GM12878 (cell line): ENCODE measurements around the gene ALG2. TPM values are rescaled to one million over a fixed set of nuclear protein-coding genes. Genes with fewer than 3 reads are reported as not detected.
A peak's percentile ranks its signal among the peaks of the same experiment; 100 is the strongest.

Source experiments
- ATAC-seq: fragments of 200-7000 bp; cut with Tn5 transposase; 3 replicates; pipeline ENCODE4 v1.9.1; 2020; ENCODE audit warnings: mild to moderate bottlenecking, moderate library complexity
- BruUV-seq: library from RNA; stranded (reverse); fragments of 400-500 nt; replicated peaks from 2 replicates; lab custom pipeline; 2021; lab: Mats Ljungman, UMichigan
- CTCF ChIA-PET: fragments of 300-600 bp; sonication (Branson Sonifier 250); formaldehyde crosslinking; extraction: SDS; loops from one replicate; lab custom pipeline; 2021; ENCODE audit warnings: inconsistent platforms; lab: Yijun Ruan, JAX
- POLR2A ChIA-PET: fragments of 350-600 bp; formaldehyde crosslinking; extraction: SDS; loops from one replicate; lab custom pipeline; 2021; ENCODE audit warnings: inconsistent platforms; lab: Charles Lee
- RAD21 ChIA-PET: fragments of 300-600 bp; sonication (Branson Sonifier 250); formaldehyde crosslinking; loops from one replicate; lab custom pipeline; 2023; ENCODE audit warnings: antibody characterized with exemption; ENCODE audit not compliant: unreplicated experiment; lab: Charles Lee
- SMC1A ChIA-PET: fragments of 300-600 bp; sonication (Branson Sonifier 250); formaldehyde crosslinking; loops from one replicate; lab custom pipeline; 2023; ENCODE audit not compliant: unreplicated experiment, uncharacterized antibody; lab: Charles Lee
- DNase-seq: peaks from one replicate; pipeline ENCODE4 v3.0.0-alpha.2; 2011; ENCODE audit warnings: low read depth, low spot score
- FAIRE-seq: peaks from 3 replicates; lab custom pipeline; 2011; peaks lifted over from hg19 to GRCh38; lab: Jason Lieb, UNC
- H2AFZ ChIP-seq: 2 replicates; pipeline ENCODE4 v1.6.0; 2011; ENCODE audit warnings: low read depth, low read length, control low read depth; ENCODE audit not compliant: control insufficient read depth
- H3K27ac ChIP-seq: 2 replicates; pipeline ENCODE4 v1.5.1; 2011; ENCODE audit warnings: control low read depth; ENCODE audit not compliant: control insufficient read depth, insufficient read depth
- H3K27me3 ChIP-seq, 2 experiments: replicated peaks in 1 of 2; 2 replicates each; pipeline versions ENCODE4 v1.6.0 to v1.6.1; 2011; ENCODE audit warnings: low read length in 1 of 2; ENCODE audit not compliant: control insufficient read depth in 2 of 2, insufficient read depth in 2 of 2
- H3K36me3 ChIP-seq, 2 experiments: 2 replicates each; pipeline ENCODE4 v1.5.1; 2011; ENCODE audit warnings: low read length in 1 of 2; ENCODE audit not compliant: control insufficient read depth in 2 of 2, insufficient read depth in 2 of 2
- H3K4me1 ChIP-seq: 2 replicates; pipeline ENCODE4 v1.6.1; 2011; ENCODE audit warnings: mild to moderate bottlenecking, low read length, moderate library complexity, mixed read lengths; ENCODE audit not compliant: control insufficient read depth, insufficient read depth
- H3K4me2 ChIP-seq: 2 replicates; pipeline ENCODE4 v1.6.0; 2011; ENCODE audit warnings: control low read depth; ENCODE audit not compliant: control insufficient read depth, insufficient read depth
- H3K4me3 ChIP-seq: fragments of 200-600 bp; sonication (generic); 2 replicates; pipeline ENCODE4 v1.5.1; 2016
- H3K79me2 ChIP-seq: 2 replicates; pipeline ENCODE4 v1.6.0; 2011; ENCODE audit warnings: low read length; ENCODE audit not compliant: control insufficient read depth, insufficient read depth
- H3K9ac ChIP-seq: 2 replicates; pipeline ENCODE4 v1.8.0; 2011; ENCODE audit warnings: low read length, control low read depth, mixed read lengths; ENCODE audit not compliant: control insufficient read depth, insufficient read depth
- H3K9me3 ChIP-seq: replicated peaks from 3 replicates; pipeline ENCODE4 v1.5.1; 2011; ENCODE audit warnings: mild to moderate bottlenecking, low read length; ENCODE audit not compliant: control insufficient read depth, insufficient read depth
- H4K20me1 ChIP-seq: 2 replicates; pipeline ENCODE4 v1.6.0; 2011; ENCODE audit not compliant: control insufficient read depth, insufficient read depth
- CHD1 ChIP-seq: IDR thresholded peaks from 2 replicates; pipeline ENCODE4 v1.6.1; 2012; ENCODE audit warnings: low read depth, low read length, improper control_type of control experiment
- CHD2 ChIP-seq: IDR thresholded peaks from 2 replicates; pipeline ENCODE4 v1.6.1; 2011; ENCODE audit warnings: low read depth, low read length, improper control_type of control experiment, borderline replicate concordance
- CREM ChIP-seq: IDR thresholded peaks from 2 replicates; pipeline ENCODE4 v1.6.1; 2014; ENCODE audit warnings: antibody characterized with exemption, low read depth
- CTCF ChIP-seq, 3 experiments: IDR thresholded peaks in 2 of 3; conservative IDR thresholded peaks in 1 of 3; 2 replicates each; pipeline ENCODE4 v1.5.1; 2011; ENCODE audit warnings: low read depth in 3 of 3, low read length in 3 of 3, mild to moderate bottlenecking in 3 of 3, control low read depth in 2 of 3, moderate library complexity in 2 of 3, inconsistent platforms in 1 of 3, mixed read lengths in 1 of 3; ENCODE audit not compliant: control insufficient read depth in 2 of 3, insufficient read depth in 1 of 3; ENCODE audit errors: extremely low read depth in 1 of 3
- CUX1 ChIP-seq: IDR thresholded peaks from 2 replicates; pipeline ENCODE4 v1.6.1; 2012; ENCODE audit warnings: improper control_type of control experiment, low read depth, low read length; ENCODE audit not compliant: insufficient replicate concordance
- EGR1 ChIP-seq, 2 experiments: IDR thresholded peaks; 1 replicate in 1 of 2; 2 replicates in 1 of 2; pipeline ENCODE4 v1.6.1; 2011 to 2012; ENCODE audit warnings: low read depth in 2 of 2, low read length in 2 of 2, borderline replicate concordance in 1 of 2, mild to moderate bottlenecking in 1 of 2, moderate library complexity in 1 of 2
- EP300 ChIP-seq, 2 experiments: fragments of 150-350 bp in 1 of 2; IDR thresholded peaks; 2 replicates each; pipeline ENCODE4 v1.6.1; 2011 to 2012; ENCODE audit warnings: low read depth in 2 of 2, low read length in 2 of 2, borderline replicate concordance in 1 of 2, improper control_type of control experiment in 1 of 2, inconsistent platforms in 1 of 2; ENCODE audit not compliant: control insufficient read depth in 1 of 2
- IKZF1 ChIP-seq: fragments of 450-650 bp; conservative IDR thresholded peaks from 2 replicates; pipeline ENCODE4 v1.6.1; 2017; ENCODE audit warnings: antibody characterized with exemption, mild to moderate bottlenecking
- KLF5 ChIP-seq: fragments of 450-650 bp; IDR thresholded peaks from 2 replicates; pipeline ENCODE4 v1.6.1; 2014; ENCODE audit warnings: mild to moderate bottlenecking; ENCODE audit not compliant: partially characterized antibody
- POLR2AphosphoS2 ChIP-seq: IDR thresholded peaks from 2 replicates; pipeline ENCODE4 v1.6.1; 2011; ENCODE audit warnings: low read depth, mild to moderate bottlenecking, low read length, improper control_type of control experiment, moderate library complexity
- RAD21 ChIP-seq: IDR thresholded peaks from 2 replicates; pipeline ENCODE4 v1.6.1; 2011; ENCODE audit warnings: mild to moderate bottlenecking, low read depth, low read length, moderate library complexity; ENCODE audit not compliant: insufficient read depth
- SUPT20H ChIP-seq: IDR thresholded peaks from 2 replicates; pipeline ENCODE4 v1.6.1; 2011; ENCODE audit warnings: low read depth, mild to moderate bottlenecking, low read length, moderate library complexity, borderline replicate concordance; ENCODE audit not compliant: control insufficient read depth
- TARDBP ChIP-seq: IDR thresholded peaks from 2 replicates; pipeline ENCODE4 v1.6.1; 2016; ENCODE audit warnings: borderline replicate concordance
- ZNF622 ChIP-seq: fragments of 450-650 bp; IDR thresholded peaks from 2 replicates; pipeline ENCODE4 v1.6.1; 2017; ENCODE audit warnings: mild to moderate bottlenecking, inconsistent platforms
- WGBS: methylation state at CpG from one replicate; pipeline ENCODE4 v1.1.6; 2016; ENCODE audit warnings: low lambda C conversion rate; ENCODE audit not compliant: insufficient replicate concordance, insufficient coverage; ENCODE audit errors: missing lambda C conversion rate; 5-methylcytosine and 5-hydroxymethylcytosine counted together
- in situ Hi-C: fragments of 300-500 bp; cut with MboI; formaldehyde crosslinking; loops from 9 replicates; pipeline ENCODE4 v1.14.3; 2018; ENCODE audit warnings: mixed read lengths
- intact Hi-C: fragments of 100-400 bp; cut with micrococcal nuclease; formaldehyde crosslinking; loops from one replicate; pipeline ENCODE4 v1.14.2; 2022; ENCODE audit not compliant: unreplicated experiment
- polyA plus RNA-seq, 11 experiments: library from polyadenylated mRNA; depleted of rRNA in 4 of 11; unstranded in 6 of 11; stranded (reverse) in 5 of 11; fragments of >200 nt; fragmentation: Nextera tagmentation in 4 of 11; fragmentation: Illumina TruSeq in 1 of 11; extraction: Ambion mirVana in 4 of 11; extraction: Trizol in 1 of 11; gene quantifications; 1 replicate in 1 of 11; 2 replicates in 10 of 11; pipeline versions ENCODE4 v1.2.1 to v1.2.3, GENCODE V29; 2011 to 2016; ENCODE audit warnings: inconsistent platforms in 2 of 11, missing spikeins in 2 of 11, low read depth in 1 of 11
- total RNA-seq, 4 experiments: library from RNA; depleted of rRNA in 3 of 4; stranded (reverse); fragments of >200 nt in 3 of 4; fragmentation: Illumina TruSeq in 1 of 4; extraction: Trizol in 1 of 4; gene quantifications; 2 replicates each; pipeline versions ENCODE4 v1.2.1 to v1.2.3, GENCODE V29; 2013 to 2021

ALG2 gene
- total and polyA plus RNA-seq, 10 of the 15 experiments (the other 5 are each of a cell fraction or from before 2014, with no cell fraction given): 8.8 to 52.5 (median 38.6) TPM

- Histone ChIP-seq H3K27me3 (no peaks in the 10 kb centered on the region), H3K4me1 (peaks cover 31% of the 10 kb centered on the region), H2AFZ (peak overlapping the region; percentile 67), H3K9ac (peak overlapping the region; percentile 32), H3K4me3 (no peak overlapping the region), H4K20me1 (no peaks in the 10 kb centered on the region), H3K9me3 (no peaks in the 10 kb centered on the region; the same call in 1 of the 3 replicates), H3K79me2 (no peaks in the 10 kb centered on the region), H3K4me2 (peak overlapping the region; percentile 61), H3K36me3 (peaks cover 0 to 3% of the 10 kb centered on the region in 2 experiments; a peak in 2 of 4 replicates), H3K27ac (peak overlapping the region; percentile 94)
- ChIA-PET CTCF (interaction anchor here (1.0 to 9.1 kb wide), 8 partner anchors 8 to 46 kb away, joined by 3 to 70 read pairs (median 4); no protein-coding TSS in a partner anchor), RAD21 (interaction anchor here (1.1 to 8.7 kb wide), 7 partner anchors 10 to 840 kb away, joined by 3 to 87 read pairs (median 4); no protein-coding TSS in a partner anchor), POLR2A (interaction anchor here (0.6 to 2.8 kb wide), 11 partner anchors 8 to 1099 kb away, joined by 4 to 11 read pairs (median 5); partner anchors contain the start of genes ALG2 and SEC61B), SMC1A (interaction anchor here (0.7 to 8.7 kb wide), 12 partner anchors 9 to 78 kb away, joined by 3 to 143 read pairs (median 4); no protein-coding TSS in a partner anchor)
- 2% methylated on average over 3 of the region's 3 CpGs for WGBS
- peak; percentile 96 for ATAC-seq
- peak; percentile 68 for DNase-seq
- FAIRE-seq: peak; percentile 88
- in situ Hi-C loops (no loop called here), intact Hi-C loops (loop anchor here (1.0 kb wide), 1 partner anchor 8 kb away; no protein-coding TSS in a partner anchor)
- BruUV-seq: TSS peak; percentile 97
- TF ChIP-seq EGR1 (IDR thresholded peaks at IDR 0.05; ENCODE audit: borderline replicate concordance in 1 of 2, low read depth in 2 of 2, low read length in 2 of 2) (no peak), RAD21 (no peak), EP300 (IDR thresholded peaks at IDR 0.05; ENCODE audit: borderline replicate concordance in 1 of 2, control insufficient read depth in 1 of 2, low read depth in 2 of 2, low read length in 2 of 2) (peak; percentile 84 to 96), CHD2 (no peak), CUX1 (no peak), IKZF1 (peak; percentile 86), TARDBP (no peak), CTCF (IDR thresholded peaks at IDR 0.05 in 2 of 3, conservative IDR thresholded peaks at IDR 0.05 in 1 of 3; ENCODE audit: control insufficient read depth in 2 of 3, extremely low read depth in 1 of 3, insufficient read depth in 1 of 3, low read depth in 3 of 3, low read length in 3 of 3) (no peak), KLF5 (no peak), POLR2AphosphoS2 (no peak), CREM (peak; percentile 64; the same call in 1 of the 2 replicates), ZNF622 (no peak), CHD1 (no peak; the same call in 1 of the 2 replicates), SUPT20H (no peak)
Measured at GRCh38 chr9:99244344-99245260, 22.9 kb upstream of the ALG2 start.
